IPS DF 19.7 (cell line): Measurements from ENCODE around the gene MYOM1.
"Not testable (repeated sequence)": the region's sequence is repeated elsewhere in the genome, so short reads cannot be mapped to it uniquely, and the experiment has no call there.

Experiments used
- DNase-seq: peaks from one replicate; pipeline ENCODE4 v3.0.0-alpha.2; 2013; ENCODE audit warnings: low read depth, low spot score

Gene MYOM1

DNA sequence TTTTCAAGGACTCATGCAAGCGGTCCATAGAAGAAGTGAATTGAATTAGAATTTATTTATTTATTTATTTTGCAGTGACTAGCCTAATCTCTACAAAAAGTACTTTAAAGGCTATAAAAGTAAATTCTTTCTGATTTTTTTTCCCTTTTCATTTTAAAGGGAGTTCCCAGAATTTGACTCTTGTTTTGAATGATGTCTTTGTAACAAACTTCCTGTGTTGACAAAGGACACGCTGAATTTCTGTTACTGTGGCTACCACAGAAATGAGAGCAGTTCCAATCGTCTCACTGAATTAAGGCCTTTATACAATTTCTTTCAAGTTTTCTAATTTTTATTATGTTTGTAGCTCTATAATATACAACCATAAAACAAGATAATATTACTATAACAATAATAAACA is 160.5 kb downstream of the MYOM1 start:
- no peak for DNase-seq

- no peak for DNase-seq
These were observed 161.2 kb downstream of the MYOM1 start for GRCh38 chr18:3058328-3059191.

DNA sequence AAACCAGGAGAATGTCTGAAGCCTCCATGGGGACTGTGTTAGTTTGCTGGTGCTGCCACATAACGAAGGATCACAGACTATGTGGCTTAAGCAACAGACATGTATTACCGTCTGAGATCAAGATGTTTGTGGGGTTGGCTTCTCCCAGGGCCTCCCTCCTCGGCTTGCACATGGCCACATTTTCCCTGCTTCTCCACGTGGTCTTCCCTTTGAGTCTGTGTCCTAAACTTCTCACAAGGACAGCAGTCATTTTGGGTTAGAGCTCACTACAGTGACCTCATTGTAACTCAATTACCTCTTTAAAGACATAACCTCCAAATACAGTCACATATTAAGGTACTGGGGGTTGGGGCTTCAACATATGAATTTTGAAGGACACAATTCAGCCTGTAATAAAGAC is 162.2 kb downstream of the MYOM1 start:
- DNase-seq, result no peak

DNA sequence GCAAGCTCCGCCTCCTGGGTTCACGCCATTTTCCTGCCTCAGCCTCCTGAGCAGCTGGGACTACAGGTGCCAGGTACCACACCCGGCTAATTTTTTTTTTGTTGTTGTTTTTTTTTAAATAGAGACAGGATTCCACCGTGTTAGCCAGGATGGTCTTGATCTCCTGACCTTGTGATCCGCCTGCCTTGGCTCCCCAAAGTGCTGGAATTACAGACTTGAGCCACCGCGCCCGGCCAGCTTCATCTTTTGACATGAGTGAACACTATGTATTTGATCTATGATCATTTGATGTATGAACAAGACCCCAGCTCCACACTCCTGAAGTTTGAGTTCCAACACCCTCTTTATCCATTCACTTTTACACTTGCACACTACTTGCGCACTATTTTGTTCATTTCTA is 163.5 kb downstream of the MYOM1 start:
- DNase-seq, result no peak

- DNase-seq, result no peak
These were observed 164.0 kb downstream of the MYOM1 start for GRCh38 chr18:3055816-3056215.

- DNase-seq, result no peak
These were observed 164.5 kb downstream of the MYOM1 start for GRCh38 chr18:3055186-3055728.

DNA sequence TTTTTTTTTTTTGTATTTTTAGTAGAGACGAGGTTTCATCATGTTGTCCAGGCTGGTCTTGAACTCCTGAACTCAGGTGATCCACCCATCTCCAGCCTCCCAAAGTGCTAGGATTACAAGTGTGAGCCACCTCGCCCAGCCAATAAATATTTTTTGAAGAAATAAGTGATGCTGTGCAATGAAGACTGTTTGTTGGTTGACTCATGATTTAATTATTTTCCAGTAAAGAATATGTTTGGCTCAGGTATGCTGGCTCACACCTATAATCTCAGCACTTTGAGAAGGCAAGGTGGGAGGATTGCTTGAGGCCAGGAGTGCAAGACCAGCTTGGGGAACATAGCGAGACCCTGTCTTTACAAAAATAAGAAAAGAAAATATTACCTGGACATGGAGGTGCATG is 165.0 kb downstream of the MYOM1 start:
- DNase-seq, result no peak

DNA sequence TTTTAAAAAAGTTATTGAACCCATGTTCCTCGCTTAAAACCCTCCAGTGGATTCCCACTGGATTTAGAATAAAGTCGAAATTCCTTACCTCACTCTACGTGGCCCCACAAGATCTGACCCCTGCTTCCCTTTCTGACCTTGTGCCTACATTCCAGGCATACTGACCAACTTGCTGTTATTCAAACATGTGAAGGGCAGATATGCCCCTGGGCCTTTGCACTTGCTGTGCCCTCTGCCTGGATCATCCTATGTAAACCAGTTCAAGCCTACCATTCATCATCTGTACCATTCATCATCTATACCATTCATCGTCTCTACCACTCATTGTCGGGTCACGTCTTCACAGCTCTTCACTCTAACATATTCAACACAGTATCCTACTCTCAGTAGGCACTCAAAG is 165.6 kb downstream of the MYOM1 start:
- no peak for DNase-seq

- no peak for DNase-seq
These were observed 166.7 kb downstream of the MYOM1 start for GRCh38 chr18:3053081-3053480.

GRCh38 chr18:3052411-3052758 is 167.4 kb downstream of the MYOM1 start:
- no peak for DNase-seq

GRCh38 chr18:3051718-3052410 is 167.9 kb downstream of the MYOM1 start:
- no peak for DNase-seq

- DNase-seq, result not testable (repeated sequence)
These were observed 169.8 kb downstream of the MYOM1 start for GRCh38 chr18:3049897-3050454.

DNA sequence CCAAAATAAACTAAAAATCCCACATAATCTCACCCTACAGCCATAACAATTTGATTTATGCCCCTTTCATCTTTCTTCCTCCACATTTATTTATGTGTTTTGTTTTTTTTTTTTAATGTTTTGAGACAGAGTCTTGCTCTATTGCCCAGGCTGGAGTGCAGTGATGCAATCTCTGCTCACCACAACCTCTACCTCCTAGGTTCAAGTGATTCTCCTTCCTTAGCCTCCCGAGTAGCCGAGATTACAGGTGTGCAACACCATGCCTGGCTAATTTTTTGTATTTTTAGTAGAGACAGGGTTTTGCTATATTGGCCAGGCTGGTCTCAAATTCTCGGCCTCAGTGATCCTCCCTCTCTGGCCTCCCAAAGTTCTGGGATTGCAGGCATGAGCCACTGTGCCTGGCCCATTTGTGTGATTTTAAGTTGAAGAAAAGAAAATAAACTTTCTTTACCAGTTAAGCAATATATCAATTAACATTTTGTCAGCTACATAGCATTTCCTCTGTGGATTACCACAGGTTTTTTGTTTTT is 170.9 kb downstream of the MYOM1 start:
- DNase-seq, result no peak

GRCh38 chr18:3048121-3048520 is 171.6 kb downstream of the MYOM1 start:
- no peak for DNase-seq

DNA sequence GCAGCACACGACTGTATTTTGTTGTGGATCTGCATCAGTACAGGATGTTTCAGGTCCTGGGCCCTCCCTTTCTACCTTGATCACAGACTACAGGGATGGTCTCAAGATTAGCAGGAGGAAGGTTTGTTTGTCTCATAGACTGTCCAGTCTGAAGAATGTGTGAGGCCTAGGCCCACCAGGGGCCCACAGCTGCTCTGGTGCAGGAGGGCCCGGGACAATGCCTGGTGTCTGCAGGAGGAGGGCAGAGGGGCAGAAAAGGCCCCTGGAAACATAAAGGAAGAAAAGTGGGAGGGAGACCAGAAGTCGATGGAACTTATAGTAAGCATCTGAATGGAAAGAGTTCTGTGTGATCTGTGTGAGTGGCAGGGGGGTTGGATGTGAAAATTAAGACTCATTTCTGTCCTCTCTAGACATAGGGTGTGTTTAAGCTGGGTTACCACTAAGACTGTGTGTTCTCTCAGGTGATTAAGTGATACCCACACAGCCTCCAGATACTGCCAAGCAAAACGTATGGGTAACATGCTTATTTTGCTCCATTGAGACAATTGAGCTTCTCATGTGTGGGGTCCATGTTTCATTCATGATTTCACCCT is 173.5 kb downstream of the MYOM1 start:
- DNase-seq, result no peak

- DNase-seq, result no peak
These were observed 174.7 kb downstream of the MYOM1 start for GRCh38 chr18:3044931-3045698.

DNA sequence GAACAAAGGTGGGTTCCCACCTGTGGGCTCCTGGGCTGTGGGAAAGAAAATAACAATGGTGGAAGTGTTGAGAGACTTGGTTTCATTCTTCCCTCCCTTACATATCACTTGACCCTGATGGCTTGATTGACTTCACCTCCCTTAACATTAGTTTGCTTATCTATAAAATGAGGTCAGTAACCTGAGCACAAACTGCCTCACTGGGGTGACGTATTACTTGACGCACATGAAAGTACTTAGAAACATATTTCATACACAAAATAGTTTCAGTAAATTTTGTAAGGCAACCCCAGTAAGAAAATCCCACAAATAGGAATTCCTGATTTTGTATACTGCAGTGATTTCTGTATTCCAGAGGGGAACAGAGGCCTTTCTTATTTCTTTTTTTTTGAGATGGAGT is 177.4 kb downstream of the MYOM1 start:
- no peak for DNase-seq

GRCh38 chr18:3041843-3042242 is 177.9 kb downstream of the MYOM1 start:
- DNase-seq, result no peak

GRCh38 chr18:3040881-3041280 is 178.9 kb downstream of the MYOM1 start:
- DNase-seq, result no peak

DNA sequence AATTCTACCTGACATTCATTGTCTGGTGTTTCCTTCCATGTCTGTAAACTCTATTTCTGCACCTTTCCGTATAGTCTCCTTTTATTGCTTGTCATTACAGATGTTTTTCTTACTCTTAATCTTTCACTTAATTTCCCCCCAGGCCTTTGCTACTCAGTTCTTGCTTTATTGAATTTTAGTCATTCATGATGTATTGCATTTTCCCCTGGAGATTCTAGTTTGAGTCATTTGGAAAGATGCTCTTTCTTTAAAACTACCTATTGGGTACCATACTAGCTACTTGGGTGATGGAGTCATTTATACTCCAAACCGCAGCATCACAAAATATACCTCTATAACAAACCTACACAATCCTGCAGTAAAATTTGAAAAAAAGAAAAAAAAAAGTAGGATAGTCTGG is 179.6 kb downstream of the MYOM1 start:
- no peak for DNase-seq

- DNase-seq, result no peak
These were observed 182.3 kb downstream of the MYOM1 start for GRCh38 chr18:3037423-3037915.
